ENCODE data around the gene CCDC73. TPM values are rescaled to one million over a fixed set of nuclear protein-coding genes. Genes with fewer than 3 reads are reported as not detected.

CCDC73 gene
- total RNA-seq, 1 experiment from 2014 or later, result not detected

DNA sequence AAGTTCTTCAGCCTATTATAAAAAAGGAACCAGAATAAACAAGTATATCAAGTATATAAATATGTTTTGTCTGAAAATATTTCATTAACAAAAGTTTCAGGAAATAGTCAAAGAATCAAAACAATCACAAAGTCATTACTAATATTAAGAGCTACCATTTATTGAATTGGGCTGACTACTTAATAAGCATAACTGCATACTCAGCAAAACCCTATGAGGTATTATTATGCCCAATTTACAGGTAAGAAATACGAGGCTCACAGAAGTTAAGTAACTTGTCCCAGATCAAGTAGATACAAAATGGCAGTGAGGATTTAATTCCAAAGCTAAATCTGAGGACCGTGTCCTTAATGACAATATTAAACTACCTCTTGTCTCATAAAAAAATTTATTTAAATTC lies 158.6 kb downstream of the CCDC73 start:
- DNase-seq (ENCODE audit: low spot score) (no peak), ATAC-seq (no peak)
- TF ChIP-seq SOX15 (CRISPR knock-in tag; IDR thresholded peaks at IDR 0.05) (no peak), FOXK1 (CRISPR knock-in tag; IDR thresholded peaks at IDR 0.05) (no peak)
- TF ChIP-seq, protein P1, sequence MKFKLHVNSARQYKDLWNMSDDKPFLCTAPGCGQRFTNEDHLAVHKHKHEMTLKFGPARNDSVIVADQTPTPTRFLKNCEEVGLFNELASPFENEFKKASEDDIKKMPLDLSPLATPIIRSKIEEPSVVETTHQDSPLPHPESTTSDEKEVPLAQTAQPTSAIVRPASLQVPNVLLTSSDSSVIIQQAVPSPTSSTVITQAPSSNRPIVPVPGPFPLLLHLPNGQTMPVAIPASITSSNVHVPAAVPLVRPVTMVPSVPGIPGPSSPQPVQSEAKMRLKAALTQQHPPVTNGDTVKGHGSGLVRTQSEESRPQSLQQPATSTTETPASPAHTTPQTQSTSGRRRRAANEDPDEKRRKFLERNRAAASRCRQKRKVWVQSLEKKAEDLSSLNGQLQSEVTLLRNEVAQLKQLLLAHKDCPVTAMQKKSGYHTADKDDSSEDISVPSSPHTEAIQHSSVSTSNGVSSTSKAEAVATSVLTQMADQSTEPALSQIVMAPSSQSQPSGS (CRISPR knock-in tag; IDR thresholded peaks at IDR 0.05; ENCODE audit: borderline replicate concordance, low read depth), result no peak
- Mint-ChIP-seq H3K4me1 (no peaks in the 10 kb centered on the region), H3K36me3 (no peaks in the 10 kb centered on the region), H3K27me3 (ENCODE audit: low read depth) (no peaks in the 10 kb centered on the region; the same call in 1 of the 2 replicates), H3K27ac (no peak overlapping the region), H3K9me3 (no peaks in the 10 kb centered on the region), H3K4me3 (no peak overlapping the region)
- ChIA-PET POLR2A (no interaction called here), CTCF (no interaction called here)

DNA sequence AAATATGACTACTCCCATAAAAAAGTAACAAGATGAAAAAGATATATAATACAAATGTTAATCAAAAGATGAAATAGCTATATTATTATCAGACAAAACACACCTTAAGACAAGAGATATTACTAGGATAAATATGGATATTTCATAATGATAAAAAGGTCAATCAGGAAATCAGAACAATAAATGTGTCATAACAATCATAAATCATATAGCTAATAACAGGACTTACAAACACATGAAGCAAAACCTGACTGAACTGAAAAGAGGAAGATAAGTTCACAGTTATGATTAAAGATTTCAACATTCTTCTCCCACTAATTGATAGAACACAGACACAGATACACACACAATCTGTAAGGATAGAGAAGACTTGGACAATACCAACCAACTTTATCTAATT lies 163.6 kb downstream of the CCDC73 start:
- H3K27ac Mint-ChIP-seq, result no peak overlapping the region
- no peak overlapping the region for H3K4me3 Mint-ChIP-seq
- ATAC-seq (no peak), DNase-seq (ENCODE audit: low spot score) (no peak)
- no peaks in the 10 kb centered on the region for H3K36me3 Mint-ChIP-seq
- no peaks in the 10 kb centered on the region for H3K4me1 Mint-ChIP-seq
- TF ChIP-seq FOXJ3 (CRISPR knock-in tag; IDR thresholded peaks at IDR 0.05; ENCODE audit: borderline replicate concordance) (no peak), GTF2I (CRISPR knock-in tag; conservative IDR thresholded peaks at IDR 0.05) (no peak), OVOL2 (CRISPR knock-in tag; IDR thresholded peaks at IDR 0.05; ENCODE audit: borderline replicate concordance) (no peak), CREB1 (CRISPR knock-in tag; IDR thresholded peaks at IDR 0.05) (no peak), FOXK1 (CRISPR knock-in tag; IDR thresholded peaks at IDR 0.05) (no peak), JUN (CRISPR knock-in tag; IDR thresholded peaks at IDR 0.05) (no peak), SMAD3 (CRISPR knock-in tag; IDR thresholded peaks at IDR 0.05; ENCODE audit: borderline replicate concordance) (no peak), ZNF423 (CRISPR knock-in tag; IDR thresholded peaks at IDR 0.05) (no peak), NR2C2 (CRISPR knock-in tag; IDR thresholded peaks at IDR 0.05) (no peak), NR3C1 (CRISPR knock-in tag; conservative IDR thresholded peaks at IDR 0.05; ENCODE audit: low read depth) (no peak), ZNF263 (CRISPR knock-in tag; IDR thresholded peaks at IDR 0.05; ENCODE audit: low read depth) (no peak), NFATC4 (CRISPR knock-in tag; IDR thresholded peaks at IDR 0.05) (no peak)
- TF ChIP-seq, protein P1 (CRISPR knock-in tag; IDR thresholded peaks at IDR 0.05; ENCODE audit: borderline replicate concordance, low read depth), result no peak
- TF ChIP-seq, protein P2, sequence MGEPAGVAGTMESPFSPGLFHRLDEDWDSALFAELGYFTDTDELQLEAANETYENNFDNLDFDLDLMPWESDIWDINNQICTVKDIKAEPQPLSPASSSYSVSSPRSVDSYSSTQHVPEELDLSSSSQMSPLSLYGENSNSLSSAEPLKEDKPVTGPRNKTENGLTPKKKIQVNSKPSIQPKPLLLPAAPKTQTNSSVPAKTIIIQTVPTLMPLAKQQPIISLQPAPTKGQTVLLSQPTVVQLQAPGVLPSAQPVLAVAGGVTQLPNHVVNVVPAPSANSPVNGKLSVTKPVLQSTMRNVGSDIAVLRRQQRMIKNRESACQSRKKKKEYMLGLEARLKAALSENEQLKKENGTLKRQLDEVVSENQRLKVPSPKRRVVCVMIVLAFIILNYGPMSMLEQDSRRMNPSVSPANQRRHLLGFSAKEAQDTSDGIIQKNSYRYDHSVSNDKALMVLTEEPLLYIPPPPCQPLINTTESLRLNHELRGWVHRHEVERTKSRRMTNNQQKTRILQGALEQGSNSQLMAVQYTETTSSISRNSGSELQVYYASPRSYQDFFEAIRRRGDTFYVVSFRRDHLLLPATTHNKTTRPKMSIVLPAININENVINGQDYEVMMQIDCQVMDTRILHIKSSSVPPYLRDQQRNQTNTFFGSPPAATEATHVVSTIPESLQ (CRISPR knock-in tag; IDR thresholded peaks at IDR 0.05), result no peak
- TF ChIP-seq, protein P3, sequence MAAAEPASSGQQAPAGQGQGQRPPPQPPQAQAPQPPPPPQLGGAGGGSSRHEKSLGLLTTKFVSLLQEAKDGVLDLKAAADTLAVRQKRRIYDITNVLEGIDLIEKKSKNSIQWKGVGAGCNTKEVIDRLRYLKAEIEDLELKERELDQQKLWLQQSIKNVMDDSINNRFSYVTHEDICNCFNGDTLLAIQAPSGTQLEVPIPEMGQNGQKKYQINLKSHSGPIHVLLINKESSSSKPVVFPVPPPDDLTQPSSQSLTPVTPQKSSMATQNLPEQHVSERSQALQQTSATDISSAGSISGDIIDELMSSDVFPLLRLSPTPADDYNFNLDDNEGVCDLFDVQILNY (CRISPR knock-in tag; IDR thresholded peaks at IDR 0.05), result no peak
- TF ChIP-seq, protein P4, sequence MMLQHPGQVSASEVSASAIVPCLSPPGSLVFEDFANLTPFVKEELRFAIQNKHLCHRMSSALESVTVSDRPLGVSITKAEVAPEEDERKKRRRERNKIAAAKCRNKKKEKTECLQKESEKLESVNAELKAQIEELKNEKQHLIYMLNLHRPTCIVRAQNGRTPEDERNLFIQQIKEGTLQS (CRISPR knock-in tag; conservative IDR thresholded peaks at IDR 0.05), result no peak
- TF ChIP-seq, protein P5, sequence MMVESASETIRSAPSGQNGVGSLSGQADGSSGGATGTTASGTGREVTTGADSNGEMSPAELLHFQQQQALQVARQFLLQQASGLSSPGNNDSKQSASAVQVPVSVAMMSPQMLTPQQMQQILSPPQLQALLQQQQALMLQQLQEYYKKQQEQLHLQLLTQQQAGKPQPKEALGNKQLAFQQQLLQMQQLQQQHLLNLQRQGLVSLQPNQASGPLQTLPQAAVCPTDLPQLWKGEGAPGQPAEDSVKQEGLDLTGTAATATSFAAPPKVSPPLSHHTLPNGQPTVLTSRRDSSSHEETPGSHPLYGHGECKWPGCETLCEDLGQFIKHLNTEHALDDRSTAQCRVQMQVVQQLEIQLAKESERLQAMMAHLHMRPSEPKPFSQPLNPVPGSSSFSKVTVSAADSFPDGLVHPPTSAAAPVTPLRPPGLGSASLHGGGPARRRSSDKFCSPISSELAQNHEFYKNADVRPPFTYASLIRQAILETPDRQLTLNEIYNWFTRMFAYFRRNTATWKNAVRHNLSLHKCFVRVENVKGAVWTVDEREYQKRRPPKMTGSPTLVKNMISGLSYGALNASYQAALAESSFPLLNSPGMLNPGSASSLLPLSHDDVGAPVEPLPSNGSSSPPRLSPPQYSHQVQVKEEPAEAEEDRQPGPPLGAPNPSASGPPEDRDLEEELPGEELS (CRISPR knock-in tag; IDR thresholded peaks at IDR 0.05), result no peak
- TF ChIP-seq, protein P6, sequence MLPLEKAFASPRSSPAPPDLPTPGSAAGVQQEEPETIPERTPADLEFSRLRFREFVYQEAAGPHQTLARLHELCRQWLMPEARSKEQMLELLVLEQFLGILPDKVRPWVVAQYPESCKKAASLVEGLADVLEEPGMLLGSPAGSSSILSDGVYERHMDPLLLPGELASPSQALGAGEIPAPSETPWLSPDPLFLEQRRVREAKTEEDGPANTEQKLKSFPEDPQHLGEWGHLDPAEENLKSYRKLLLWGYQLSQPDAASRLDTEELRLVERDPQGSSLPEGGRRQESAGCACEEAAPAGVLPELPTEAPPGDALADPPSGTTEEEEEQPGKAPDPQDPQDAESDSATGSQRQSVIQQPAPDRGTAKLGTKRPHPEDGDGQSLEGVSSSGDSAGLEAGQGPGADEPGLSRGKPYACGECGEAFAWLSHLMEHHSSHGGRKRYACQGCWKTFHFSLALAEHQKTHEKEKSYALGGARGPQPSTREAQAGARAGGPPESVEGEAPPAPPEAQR (CRISPR knock-in tag; IDR thresholded peaks at IDR 0.05), result no peak
- TF ChIP-seq, protein P7, sequence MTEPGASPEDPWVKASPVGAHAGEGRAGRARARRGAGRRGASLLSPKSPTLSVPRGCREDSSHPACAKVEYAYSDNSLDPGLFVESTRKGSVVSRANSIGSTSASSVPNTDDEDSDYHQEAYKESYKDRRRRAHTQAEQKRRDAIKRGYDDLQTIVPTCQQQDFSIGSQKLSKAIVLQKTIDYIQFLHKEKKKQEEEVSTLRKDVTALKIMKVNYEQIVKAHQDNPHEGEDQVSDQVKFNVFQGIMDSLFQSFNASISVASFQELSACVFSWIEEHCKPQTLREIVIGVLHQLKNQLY (CRISPR knock-in tag; IDR thresholded peaks at IDR 0.05), result no peak
- TF ChIP-seq, protein P8, sequence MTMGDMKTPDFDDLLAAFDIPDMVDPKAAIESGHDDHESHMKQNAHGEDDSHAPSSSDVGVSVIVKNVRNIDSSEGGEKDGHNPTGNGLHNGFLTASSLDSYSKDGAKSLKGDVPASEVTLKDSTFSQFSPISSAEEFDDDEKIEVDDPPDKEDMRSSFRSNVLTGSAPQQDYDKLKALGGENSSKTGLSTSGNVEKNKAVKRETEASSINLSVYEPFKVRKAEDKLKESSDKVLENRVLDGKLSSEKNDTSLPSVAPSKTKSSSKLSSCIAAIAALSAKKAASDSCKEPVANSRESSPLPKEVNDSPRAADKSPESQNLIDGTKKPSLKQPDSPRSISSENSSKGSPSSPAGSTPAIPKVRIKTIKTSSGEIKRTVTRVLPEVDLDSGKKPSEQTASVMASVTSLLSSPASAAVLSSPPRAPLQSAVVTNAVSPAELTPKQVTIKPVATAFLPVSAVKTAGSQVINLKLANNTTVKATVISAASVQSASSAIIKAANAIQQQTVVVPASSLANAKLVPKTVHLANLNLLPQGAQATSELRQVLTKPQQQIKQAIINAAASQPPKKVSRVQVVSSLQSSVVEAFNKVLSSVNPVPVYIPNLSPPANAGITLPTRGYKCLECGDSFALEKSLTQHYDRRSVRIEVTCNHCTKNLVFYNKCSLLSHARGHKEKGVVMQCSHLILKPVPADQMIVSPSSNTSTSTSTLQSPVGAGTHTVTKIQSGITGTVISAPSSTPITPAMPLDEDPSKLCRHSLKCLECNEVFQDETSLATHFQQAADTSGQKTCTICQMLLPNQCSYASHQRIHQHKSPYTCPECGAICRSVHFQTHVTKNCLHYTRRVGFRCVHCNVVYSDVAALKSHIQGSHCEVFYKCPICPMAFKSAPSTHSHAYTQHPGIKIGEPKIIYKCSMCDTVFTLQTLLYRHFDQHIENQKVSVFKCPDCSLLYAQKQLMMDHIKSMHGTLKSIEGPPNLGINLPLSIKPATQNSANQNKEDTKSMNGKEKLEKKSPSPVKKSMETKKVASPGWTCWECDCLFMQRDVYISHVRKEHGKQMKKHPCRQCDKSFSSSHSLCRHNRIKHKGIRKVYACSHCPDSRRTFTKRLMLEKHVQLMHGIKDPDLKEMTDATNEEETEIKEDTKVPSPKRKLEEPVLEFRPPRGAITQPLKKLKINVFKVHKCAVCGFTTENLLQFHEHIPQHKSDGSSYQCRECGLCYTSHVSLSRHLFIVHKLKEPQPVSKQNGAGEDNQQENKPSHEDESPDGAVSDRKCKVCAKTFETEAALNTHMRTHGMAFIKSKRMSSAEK (CRISPR knock-in tag; IDR thresholded peaks at IDR 0.05; ENCODE audit: borderline replicate concordance), result no peak
- ChIA-PET CTCF (no interaction called here), POLR2A (no interaction called here)
- no peaks in the 10 kb centered on the region for H3K27me3 Mint-ChIP-seq (ENCODE audit: low read depth)
- H3K9me3 Mint-ChIP-seq, result no peaks in the 10 kb centered on the region; the same call in 1 of the 2 replicates
